NCI-H510A treated with DMSO at 0.1 percent for 48 hours (cell line): ENCODE measurements around the gene TMEM132C.
A peak's percentile ranks its signal among the peaks of the same experiment; 100 is the strongest.

Source experiments
- DNase-seq: peaks from one replicate; lab custom pipeline; 2025; lab: John Stamatoyannopoulos, UW

The TMEM132C gene

GRCh38 chr12:128339126-128339520 lies 72.2 kb downstream of the TMEM132C start:
- no peak for DNase-seq

DNA sequence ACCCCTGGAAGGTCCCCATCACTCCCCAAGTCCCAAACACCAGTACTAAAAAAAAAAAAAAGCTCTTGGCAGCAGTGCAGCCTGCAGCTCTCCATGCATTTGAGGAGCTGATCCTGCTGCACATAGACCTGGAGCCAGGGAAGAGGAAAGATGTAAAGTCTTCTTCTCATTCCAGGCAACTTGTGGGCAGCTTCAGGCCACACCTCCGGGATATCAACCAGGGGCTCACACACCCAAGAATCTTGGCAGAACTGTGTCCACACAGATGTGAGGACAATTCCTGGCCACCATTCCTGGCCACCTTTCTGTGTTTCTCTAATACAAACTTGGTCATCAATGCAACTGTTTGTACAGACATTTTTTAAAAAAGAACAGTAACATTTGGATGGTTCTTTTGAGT lies 72.7 kb downstream of the TMEM132C start:
- no peak for DNase-seq

- DNase-seq = no peak
These were observed 86.3 kb downstream of the TMEM132C start for GRCh38 chr12:128353301-128353700.

GRCh38 chr12:128356547-128356946 lies 89.6 kb downstream of the TMEM132C start:
- no peak for DNase-seq

GRCh38 chr12:128361400-128361995 lies 94.5 kb downstream of the TMEM132C start:
- DNase-seq = no peak

DNA sequence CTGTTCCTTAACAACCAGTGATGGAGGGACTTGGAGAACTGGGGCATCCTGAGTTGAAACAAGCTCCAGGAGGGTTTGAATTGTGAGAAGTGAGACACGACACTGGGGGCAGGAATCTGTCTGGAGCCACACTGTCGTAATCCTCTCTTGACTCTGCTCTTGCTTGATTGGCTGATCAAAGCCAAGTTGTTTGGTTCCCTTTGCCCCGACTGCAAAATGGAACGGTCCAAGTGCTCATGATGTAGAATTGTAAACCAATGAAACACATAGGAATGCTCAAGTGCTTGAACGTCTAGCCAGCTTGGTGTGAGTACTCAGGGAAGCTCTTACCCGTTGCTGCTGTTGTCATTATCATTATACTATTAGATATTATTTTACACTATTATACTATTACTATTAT lies 98.1 kb downstream of the TMEM132C start:
- peak; percentile 31 for DNase-seq

- DNase-seq = no peak
These were observed 98.8 kb downstream of the TMEM132C start for GRCh38 chr12:128365651-128366231.

DNA sequence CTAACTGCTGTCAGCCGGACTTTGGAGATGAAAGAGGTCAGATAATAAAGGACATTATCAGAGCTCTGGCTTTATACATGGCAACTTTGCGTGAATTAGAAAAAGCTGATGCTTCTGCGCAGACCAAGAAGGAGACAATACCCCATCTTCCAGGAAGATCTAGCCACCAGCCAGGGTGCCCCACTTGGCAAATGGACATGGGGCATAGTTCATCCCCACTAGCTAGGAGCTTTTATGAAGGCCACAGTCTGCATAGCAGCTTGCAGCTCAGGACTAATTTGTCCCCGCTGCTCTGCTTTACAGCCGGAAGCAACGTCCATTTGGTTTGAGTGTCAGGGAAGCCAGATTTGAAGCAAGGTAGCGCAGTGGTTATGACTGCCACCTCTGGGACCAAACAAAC lies 101.0 kb downstream of the TMEM132C start:
- no peak for DNase-seq

DNA sequence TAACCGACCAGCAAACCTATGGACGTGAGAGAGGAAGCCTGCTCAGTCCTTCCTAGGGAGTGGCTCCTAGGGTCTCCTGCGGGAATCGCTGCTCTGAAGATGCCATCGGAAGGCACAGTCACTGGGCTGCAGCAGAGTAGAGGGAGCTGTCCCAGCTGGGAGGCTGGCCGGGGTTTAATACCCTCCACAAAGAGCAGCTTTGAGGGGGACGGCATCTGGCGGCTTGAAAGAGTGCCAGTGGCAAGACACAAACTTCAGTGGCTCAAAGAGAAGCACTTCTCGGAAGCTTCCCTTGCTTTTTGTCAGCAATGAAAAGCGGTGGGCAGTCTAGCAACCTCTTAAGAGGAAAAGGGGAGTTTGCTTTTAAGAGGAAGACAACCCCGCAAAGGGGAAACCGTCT lies 114.6 kb downstream of the TMEM132C start:
- no peak for DNase-seq

- DNase-seq = no peak
These were observed 115.0 kb downstream of the TMEM132C start for GRCh38 chr12:128381946-128382345.

GRCh38 chr12:128382946-128383345 lies 116.0 kb downstream of the TMEM132C start:
- no peak for DNase-seq

- DNase-seq = no peak
These were observed 116.5 kb downstream of the TMEM132C start for GRCh38 chr12:128383357-128383937.

- no peak for DNase-seq
These were observed 118.8 kb downstream of the TMEM132C start for GRCh38 chr12:128385736-128386135.

DNA sequence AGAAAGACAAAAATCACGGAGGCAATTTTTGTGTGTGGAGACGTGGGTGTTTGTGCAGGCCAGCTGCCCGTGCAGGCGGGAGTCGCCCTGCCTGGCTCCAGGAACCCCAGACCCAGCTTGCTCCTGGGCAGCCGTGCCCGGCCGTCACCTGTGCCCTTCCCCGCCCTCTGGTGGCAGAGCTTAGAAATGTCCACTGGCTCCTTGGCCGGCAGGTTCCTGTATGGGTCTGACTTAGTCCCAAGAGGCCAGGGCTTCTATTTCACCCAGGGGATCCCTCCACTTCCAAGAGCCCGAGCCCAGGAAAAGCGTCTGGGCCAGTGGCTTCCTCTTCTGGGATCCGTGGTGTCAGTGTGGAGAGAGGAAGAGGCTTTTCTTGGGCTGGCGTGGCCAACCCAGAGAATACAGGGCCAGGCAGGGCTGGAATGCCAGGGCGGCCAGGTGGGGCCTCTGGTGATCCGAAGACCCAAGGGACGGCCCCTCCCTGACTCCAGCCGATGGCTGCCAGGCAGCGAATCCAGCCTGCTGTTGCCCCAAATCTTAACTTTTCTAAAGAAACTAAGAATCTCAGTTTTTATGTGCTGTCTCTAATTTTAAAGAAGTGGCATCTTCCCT lies 120.9 kb downstream of the TMEM132C start:
- peak; percentile 84 for DNase-seq

GRCh38 chr12:128388461-128389000 lies 121.6 kb downstream of the TMEM132C start:
- peak; percentile 69 for DNase-seq

DNA sequence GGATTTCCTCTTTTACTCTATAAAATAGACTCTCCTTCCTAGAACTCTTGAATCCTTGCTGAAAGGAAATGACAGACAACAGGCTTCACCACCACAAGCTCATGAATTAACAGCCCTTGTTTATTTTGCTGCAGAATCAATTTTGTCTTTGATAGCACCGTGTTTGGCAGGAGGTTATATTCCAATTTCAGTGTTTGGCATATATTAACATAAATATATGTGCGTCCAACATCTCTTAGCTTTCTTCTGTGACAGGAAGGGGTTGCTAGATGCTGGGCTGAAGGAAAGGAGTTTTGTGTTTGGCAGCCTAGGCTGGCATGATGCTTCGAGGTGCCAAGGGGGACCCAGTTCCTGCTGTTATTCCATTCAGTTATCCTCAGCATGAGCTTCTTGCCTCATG lies 126.4 kb downstream of the TMEM132C start:
- DNase-seq = no peak

- no peak for DNase-seq
These were observed 127.2 kb downstream of the TMEM132C start for GRCh38 chr12:128394137-128394536.

DNA sequence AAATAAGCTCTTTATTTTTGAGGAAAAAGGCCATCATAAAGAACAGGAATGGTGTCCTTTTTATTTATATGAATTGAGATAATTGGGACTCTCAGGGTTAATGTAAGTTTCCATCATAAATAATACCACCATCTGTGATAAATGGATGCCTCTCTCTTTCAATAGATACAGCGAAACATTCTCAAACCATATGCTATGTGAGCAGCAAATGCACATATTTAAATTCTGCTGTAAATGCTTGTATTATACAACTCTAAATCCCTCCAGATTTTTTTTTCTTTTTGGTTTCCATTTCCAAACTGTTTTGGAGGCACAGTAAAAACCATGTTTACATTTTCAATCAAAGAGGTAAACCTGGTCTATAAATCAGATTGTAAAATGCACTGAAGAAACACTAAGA lies 132.3 kb downstream of the TMEM132C start:
- DNase-seq = no peak

- DNase-seq = no peak
These were observed 135.7 kb downstream of the TMEM132C start for GRCh38 chr12:128402486-128403243.

- no peak for DNase-seq
These were observed 141.7 kb downstream of the TMEM132C start for GRCh38 chr12:128408669-128409068.

DNA sequence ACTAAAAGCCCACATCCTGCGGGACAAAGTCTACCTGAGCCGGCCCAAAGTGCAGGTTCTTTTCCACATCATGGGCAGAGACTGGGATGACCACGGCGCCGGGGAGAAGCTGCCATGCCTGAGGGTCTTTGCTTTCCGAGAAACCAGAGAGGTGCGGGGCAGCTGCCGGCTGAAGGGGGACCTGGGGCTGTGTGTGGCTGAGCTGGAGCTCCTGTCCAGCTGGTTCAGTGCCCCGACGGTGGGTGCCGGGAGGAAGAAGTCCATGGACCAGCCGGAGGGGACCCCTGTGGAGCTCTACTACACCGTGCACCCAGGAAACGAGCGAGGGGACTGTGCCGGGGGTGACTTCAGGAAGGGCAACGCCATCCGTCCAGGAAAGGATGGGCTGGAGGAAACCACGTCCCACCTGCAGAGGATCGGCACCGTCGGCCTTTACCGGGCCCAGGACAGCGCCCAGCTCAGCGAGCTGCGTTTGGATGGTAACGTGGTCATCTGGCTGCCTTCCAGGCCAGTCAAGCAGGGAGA lies 148.1 kb downstream of the TMEM132C start:
- no peak for DNase-seq

DNA sequence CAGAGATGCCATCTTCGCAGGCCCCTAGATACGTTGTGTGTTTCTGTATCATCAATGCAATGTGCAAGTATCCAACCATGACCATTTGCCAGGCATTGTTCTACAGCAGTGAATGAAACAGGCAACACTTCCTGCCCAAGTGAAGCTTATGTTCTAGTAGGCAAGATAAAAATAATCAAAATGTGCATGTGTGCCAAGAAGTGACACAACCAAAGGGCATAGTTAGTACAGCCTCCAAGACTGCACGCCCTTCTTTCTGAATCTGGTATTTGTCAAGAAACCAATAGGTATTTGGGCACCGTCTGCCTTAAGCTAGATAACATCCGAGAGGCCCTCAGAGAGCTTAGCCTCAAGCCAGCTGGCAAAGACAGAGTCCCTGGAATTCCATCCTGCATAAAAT lies 152.0 kb downstream of the TMEM132C start:
- no peak for DNase-seq
